Fibroblast of lung (primary cell): ENCODE measurements around the gene CLEC4D. TPM values are rescaled to one million over a fixed set of nuclear protein-coding genes. Genes with fewer than 3 reads are reported as not detected.

Experiments
- DNase-seq, 2 donors: peaks; one replicate each; pipeline versions ENCODE4 v3.0.0 to v3.0.0-alpha.2; 2010; ENCODE audit warnings: low read depth in 2 of 2
- H2AFZ ChIP-seq: 2 replicates; pipeline ENCODE4 v1.5.1; 2012; ENCODE audit warnings: low read length, control low read depth, inconsistent platforms
- H3K27ac ChIP-seq: 2 replicates; pipeline ENCODE4 v1.5.1; 2011; ENCODE audit warnings: low read length, control low read depth; ENCODE audit not compliant: insufficient read depth
- H3K27me3 ChIP-seq: 2 replicates; pipeline ENCODE4 v1.5.1; 2011; ENCODE audit warnings: mild to moderate bottlenecking, low read length; ENCODE audit not compliant: control insufficient read depth, insufficient read depth
- H3K36me3 ChIP-seq: 2 replicates; pipeline ENCODE4 v1.5.1; 2011; ENCODE audit warnings: low read length; ENCODE audit not compliant: control insufficient read depth, insufficient read depth
- H3K4me1 ChIP-seq: 2 replicates; pipeline ENCODE4 v1.5.1; 2011; ENCODE audit warnings: low read length; ENCODE audit not compliant: control insufficient read depth, insufficient read depth; ENCODE audit errors: extremely low read depth
- H3K4me2 ChIP-seq: 2 replicates; pipeline ENCODE4 v1.5.1; 2011; ENCODE audit warnings: low read length, control low read depth; ENCODE audit not compliant: insufficient read depth; ENCODE audit errors: extremely low read depth
- H3K4me3 ChIP-seq, 4 experiments: fragments of 200-600 bp in 1 of 4; sonication (generic) in 1 of 4; replicated peaks in 1 of 4; 2 replicates each; pipeline ENCODE4 v1.5.1; 2011 to 2016; ENCODE audit warnings: low read length in 4 of 4, low read depth in 3 of 4, mild to moderate bottlenecking in 3 of 4, control low read depth in 2 of 4, inconsistent platforms in 1 of 4, mixed read lengths in 1 of 4; ENCODE audit not compliant: insufficient read depth in 1 of 4; ENCODE audit errors: control extremely low read depth in 1 of 4
- H3K79me2 ChIP-seq: 2 replicates; pipeline ENCODE4 v1.5.1; 2012; ENCODE audit warnings: mild to moderate bottlenecking, low read length, inconsistent platforms; ENCODE audit not compliant: control insufficient read depth, insufficient read depth
- H3K9ac ChIP-seq: 2 replicates; pipeline ENCODE4 v1.5.1; 2011; ENCODE audit warnings: mild to moderate bottlenecking, low read length, control low read depth; ENCODE audit not compliant: insufficient read depth
- H3K9me3 ChIP-seq: 2 replicates; pipeline ENCODE4 v1.5.1; 2012; ENCODE audit warnings: low read depth, low read length; ENCODE audit not compliant: control insufficient read depth, insufficient read depth
- H4K20me1 ChIP-seq: 2 replicates; pipeline ENCODE4 v1.5.1; 2011; ENCODE audit warnings: low read length; ENCODE audit not compliant: control insufficient read depth, insufficient read depth; ENCODE audit errors: extremely low read depth
- CTCF ChIP-seq, 2 donors: IDR thresholded peaks in 1 of 2; conservative IDR thresholded peaks in 1 of 2; 1 replicate in 1 of 2; 2 replicates in 1 of 2; pipeline ENCODE4 v1.5.1; 2011 to 2012; ENCODE audit warnings: low read length in 2 of 2, control low read depth in 1 of 2, inconsistent platforms in 1 of 2, low read depth in 1 of 2, mild to moderate bottlenecking in 1 of 2
- EZH2 ChIP-seq: IDR thresholded peaks from 2 replicates; pipeline ENCODE4 v1.5.1; 2012; ENCODE audit warnings: low read length, control low read depth, mild to moderate bottlenecking; ENCODE audit errors: missing control alignments
- polyA plus RNA-seq, 2 donors: library from polyadenylated mRNA; depleted of rRNA in 1 of 2; stranded (reverse) in 1 of 2; unstranded in 1 of 2; fragments of >200 nt; gene quantifications; 2 replicates each; pipeline ENCODE4 v1.2.1, GENCODE V29; 2011 to 2012; ENCODE audit warnings: missing spikeins in 1 of 2
- total RNA-seq: library from RNA; depleted of rRNA; stranded (reverse); fragments of >200 nt; gene quantifications from 2 replicates; pipeline ENCODE4 v1.2.1, GENCODE V29; 2014

CLEC4D gene
- total and polyA plus RNA-seq, 2 donors (not counting 1 experiment from before 2014, with no cell fraction given), result not detected

- no peaks in the 10 kb centered on the region for H3K79me2 ChIP-seq
Measured at GRCh38 chr12:8471090-8471489, 42.2 kb upstream of the CLEC4D start.

GRCh38 chr12:8475508-8476203 is 37.6 kb upstream of the CLEC4D start:
- no peak for DNase-seq
- Histone ChIP-seq H3K27me3 (no peaks in the 10 kb centered on the region), H3K9me3 (no peaks in the 10 kb centered on the region), H2AFZ (no peak overlapping the region), H3K36me3 (no peaks in the 10 kb centered on the region), H3K4me1 (no peaks in the 10 kb centered on the region), H3K9ac (no peak overlapping the region), H3K79me2 (no peaks in the 10 kb centered on the region), H3K4me2 (no peak overlapping the region), H3K27ac (no peak overlapping the region), H4K20me1 (no peaks in the 10 kb centered on the region), H3K4me3 (no peak overlapping the region)
- TF ChIP-seq CTCF (conservative IDR thresholded peaks at IDR 0.05 in 1 of 2, IDR thresholded peaks at IDR 0.05 in 1 of 2; ENCODE audit: low read depth in 1 of 2, low read length in 2 of 2) (no peak), EZH2 (no peak)

More at GRCh38 chr12:8471090-8471489, 42.2 kb upstream of the CLEC4D start:
- no peak overlapping the region for H3K9ac ChIP-seq
- no peaks in the 10 kb centered on the region for H3K9me3 ChIP-seq
- no peaks in the 10 kb centered on the region for H3K4me1 ChIP-seq
- no peaks in the 10 kb centered on the region for H4K20me1 ChIP-seq
- TF ChIP-seq EZH2 (no peak), CTCF (conservative IDR thresholded peaks at IDR 0.05 in 1 of 2, IDR thresholded peaks at IDR 0.05 in 1 of 2; ENCODE audit: low read depth in 1 of 2, low read length in 2 of 2) (no peak)
- no peak overlapping the region for H3K27ac ChIP-seq
- H3K27me3 ChIP-seq, result no peaks in the 10 kb centered on the region
- DNase-seq, result no peak
- H3K36me3 ChIP-seq, result no peaks in the 10 kb centered on the region
- no peak overlapping the region for H3K4me2 ChIP-seq
- H3K4me3 ChIP-seq, result no peak overlapping the region
- H2AFZ ChIP-seq, result no peak overlapping the region

GRCh38 chr12:8482571-8483061 is 30.7 kb upstream of the CLEC4D start:
- no peak for TF ChIP-seq EZH2
- no peak for TF ChIP-seq CTCF (conservative IDR thresholded peaks at IDR 0.05 in 1 of 2, IDR thresholded peaks at IDR 0.05 in 1 of 2; ENCODE audit: low read depth in 1 of 2, low read length in 2 of 2)
- H3K27me3 ChIP-seq, result no peaks in the 10 kb centered on the region
- no peak for DNase-seq
- no peaks in the 10 kb centered on the region for H3K9me3 ChIP-seq
- no peaks in the 10 kb centered on the region for H4K20me1 ChIP-seq
- H3K9ac ChIP-seq, result no peak overlapping the region
- H3K79me2 ChIP-seq, result no peaks in the 10 kb centered on the region
- no peaks in the 10 kb centered on the region for H3K36me3 ChIP-seq
- H3K4me2 ChIP-seq, result no peak overlapping the region
- H2AFZ ChIP-seq, result no peak overlapping the region
- no peaks in the 10 kb centered on the region for H3K4me1 ChIP-seq
- no peak overlapping the region for H3K27ac ChIP-seq
- H3K4me3 ChIP-seq, result no peak overlapping the region
